Muscle layer of colon (tissue), 2 donors: ENCODE data around the gene HBA1.
"Not testable (repeated sequence)": the region's sequence is repeated elsewhere in the genome, so short reads cannot be mapped to it uniquely, and the experiment has no call there.

ENCODE experiments used
- H3K27ac ChIP-seq: one replicate; pipeline ENCODE4 v1.7.0; 2013; ENCODE audit warnings: low read depth, mild to moderate bottlenecking, low read length, moderate library complexity
- H3K27me3 ChIP-seq, 2 donors: one replicate each; pipeline ENCODE4 v1.7.0; 2013; ENCODE audit warnings: low read length in 2 of 2, mild to moderate bottlenecking in 2 of 2; ENCODE audit not compliant: insufficient read depth in 2 of 2, control insufficient read depth in 1 of 2
- H3K36me3 ChIP-seq: one replicate; pipeline ENCODE4 v1.7.0; 2013; ENCODE audit warnings: mild to moderate bottlenecking, low read length; ENCODE audit not compliant: insufficient read depth
- H3K4me1 ChIP-seq: one replicate; pipeline ENCODE4 v1.7.0; 2013; ENCODE audit warnings: mild to moderate bottlenecking, low read length; ENCODE audit not compliant: insufficient read depth
- H3K4me3 ChIP-seq, 2 donors: one replicate each; pipeline ENCODE4 v1.7.0; 2013; ENCODE audit warnings: low read length in 2 of 2, low read depth in 1 of 2, mild to moderate bottlenecking in 1 of 2, moderate library complexity in 1 of 2
- H3K9ac ChIP-seq: one replicate; pipeline ENCODE4 v1.7.0; 2013; ENCODE audit warnings: low read length
- H3K9me3 ChIP-seq: one replicate; pipeline ENCODE4 v1.7.0; 2013; ENCODE audit warnings: mild to moderate bottlenecking, low read length
- donor health status: abdominal sarcoma.
- donor health status: Adenocarcinoma of cecum.

The HBA1 gene

GRCh38 chr16:170088-170507 lies 6.4 kb upstream of the HBA1 start:
- not testable (repeated sequence) for H3K27ac ChIP-seq, H3K36me3 ChIP-seq, H3K4me3 ChIP-seq, H3K9me3 ChIP-seq, H3K4me1 ChIP-seq, H3K9ac ChIP-seq
- peaks cover 45 to 68% of the 10 kb centered on the region in 2 donors for H3K27me3 ChIP-seq

- Histone ChIP-seq H3K9ac (no peak overlapping the region), H3K4me3 (no peak overlapping the region), H3K36me3 (no peaks in the 10 kb centered on the region), H3K27me3 (peaks cover 45 to 68% of the 10 kb centered on the region in 2 donors), H3K4me1 (peaks cover 3% of the 10 kb centered on the region), H3K27ac (no peak overlapping the region), H3K9me3 (no peaks in the 10 kb centered on the region)
These were observed 5.7 kb upstream of the HBA1 start for GRCh38 chr16:170788-171187.

- peaks cover 32 to 58% of the 10 kb centered on the region in 2 donors for H3K27me3 ChIP-seq
These were observed 4.0 kb upstream of the HBA1 start, which contains the start of gene HBA2 for GRCh38 chr16:172374-172941. HBA2 (plus strand) TSS chr16:172876; CDS start chr16:172913, 37 bp downstream.

GRCh38 chr16:173211-173854 lies 3.1 kb upstream of the HBA1 start:
- H3K4me3 ChIP-seq, H3K9me3 ChIP-seq, H3K36me3 ChIP-seq, H3K4me1 ChIP-seq, H3K9ac ChIP-seq, H3K27ac ChIP-seq: not testable (repeated sequence)
- H3K27me3 ChIP-seq = peaks cover 32 to 58% of the 10 kb centered on the region in 2 donors

More at GRCh38 chr16:172374-172941, 4.0 kb upstream of the HBA1 start, which contains the start of gene HBA2:
- H3K9me3 ChIP-seq, H3K36me3 ChIP-seq, H3K9ac ChIP-seq, H3K27ac ChIP-seq, H3K4me3 ChIP-seq, H3K4me1 ChIP-seq: not testable (repeated sequence)

- not testable (repeated sequence) for H3K27ac ChIP-seq, H3K9me3 ChIP-seq, H3K9ac ChIP-seq, H3K4me1 ChIP-seq, H3K4me3 ChIP-seq, H3K36me3 ChIP-seq
- peaks cover 28 to 58% of the 10 kb centered on the region in 2 donors for H3K27me3 ChIP-seq
These were observed 2.3 kb upstream of the HBA1 start for GRCh38 chr16:173928-174769.

DNA sequence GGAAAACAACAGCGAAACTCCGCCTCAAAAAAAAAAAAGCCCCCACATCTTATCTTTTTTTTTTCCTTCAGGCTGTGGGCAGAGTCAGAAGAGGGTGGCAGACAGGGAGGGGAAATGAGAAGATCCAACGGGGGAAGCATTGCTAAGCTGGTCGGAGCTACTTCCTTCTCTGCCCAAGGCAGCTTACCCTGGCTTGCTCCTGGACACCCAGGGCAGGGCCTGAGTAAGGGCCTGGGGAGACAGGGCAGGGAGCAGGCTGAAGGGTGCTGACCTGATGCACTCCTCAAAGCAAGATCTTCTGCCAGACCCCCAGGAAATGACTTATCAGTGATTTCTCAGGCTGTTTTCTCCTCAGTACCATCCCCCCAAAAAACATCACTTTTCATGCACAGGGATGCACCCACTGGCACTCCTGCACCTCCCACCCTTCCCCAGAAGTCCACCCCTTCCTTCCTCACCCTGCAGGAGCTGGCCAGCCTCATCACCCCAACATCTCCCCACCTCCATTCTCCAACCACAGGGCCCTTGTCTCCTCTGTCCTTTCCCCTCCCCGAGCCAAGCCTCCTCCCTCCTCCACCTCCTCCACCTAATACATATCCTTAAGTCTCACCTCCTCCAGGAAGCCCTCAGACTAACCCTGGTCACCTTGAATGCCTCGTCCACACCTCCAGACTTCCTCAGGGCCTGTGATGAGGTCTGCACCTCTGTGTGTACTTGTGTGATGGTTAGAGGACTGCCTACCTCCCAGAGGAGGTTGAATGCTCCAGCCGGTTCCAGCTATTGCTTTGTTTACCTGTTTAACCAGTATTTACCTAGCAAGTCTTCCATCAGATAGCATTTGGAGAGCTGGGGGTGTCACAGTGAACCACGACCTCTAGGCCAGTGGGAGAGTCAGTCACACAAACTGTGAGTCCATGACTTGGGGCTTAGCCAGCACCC lies 1.2 kb upstream of the HBA1 start:
- peaks cover 36 to 59% of the 10 kb centered on the region in 2 donors for H3K27me3 ChIP-seq
- no peaks in the 10 kb centered on the region for H3K36me3 ChIP-seq
- no peak overlapping the region for H3K9ac ChIP-seq
- H3K4me3 ChIP-seq = no peak overlapping the region
- H3K9me3 ChIP-seq = no peaks in the 10 kb centered on the region
- H3K27ac ChIP-seq = no peak overlapping the region
- peaks cover 5% of the 10 kb centered on the region for H3K4me1 ChIP-seq

DNA sequence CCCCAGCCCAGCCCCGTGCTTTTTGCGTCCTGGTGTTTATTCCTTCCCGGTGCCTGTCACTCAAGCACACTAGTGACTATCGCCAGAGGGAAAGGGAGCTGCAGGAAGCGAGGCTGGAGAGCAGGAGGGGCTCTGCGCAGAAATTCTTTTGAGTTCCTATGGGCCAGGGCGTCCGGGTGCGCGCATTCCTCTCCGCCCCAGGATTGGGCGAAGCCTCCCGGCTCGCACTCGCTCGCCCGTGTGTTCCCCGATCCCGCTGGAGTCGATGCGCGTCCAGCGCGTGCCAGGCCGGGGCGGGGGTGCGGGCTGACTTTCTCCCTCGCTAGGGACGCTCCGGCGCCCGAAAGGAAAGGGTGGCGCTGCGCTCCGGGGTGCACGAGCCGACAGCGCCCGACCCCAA lies 474 bp upstream of the HBA1 start:
- not testable (repeated sequence) for H3K27ac ChIP-seq, H3K4me3 ChIP-seq, H3K36me3 ChIP-seq, H3K9ac ChIP-seq, H3K4me1 ChIP-seq, H3K9me3 ChIP-seq
- H3K27me3 ChIP-seq = peaks cover 36 to 64% of the 10 kb centered on the region in 2 donors

- no peaks in the 10 kb centered on the region for H3K36me3 ChIP-seq
- no peak overlapping the region for H3K4me3 ChIP-seq
- H3K27me3 ChIP-seq = peaks cover 36 to 63% of the 10 kb centered on the region in 2 donors
- H3K27ac ChIP-seq = no peak overlapping the region
- no peak overlapping the region for H3K9ac ChIP-seq
- no peaks in the 10 kb centered on the region for H3K9me3 ChIP-seq
- peaks cover 13% of the 10 kb centered on the region for H3K4me1 ChIP-seq
These were observed 928 bp downstream of the HBA1 start for GRCh38 chr16:177394-177822.

GRCh38 chr16:177981-178667 lies 1.6 kb downstream of the HBA1 start:
- Histone ChIP-seq H3K9me3 (no peaks in the 10 kb centered on the region), H3K36me3 (no peaks in the 10 kb centered on the region), H3K27ac (no peak overlapping the region), H3K9ac (no peak overlapping the region), H3K4me1 (peaks cover 13% of the 10 kb centered on the region), H3K27me3 (peaks cover 36 to 63% of the 10 kb centered on the region in 2 donors), H3K4me3 (no peak overlapping the region)

GRCh38 chr16:178668-179015 lies 2.2 kb downstream of the HBA1 start:
- Histone ChIP-seq H3K4me3 (no peak overlapping the region), H3K27ac (no peak overlapping the region), H3K27me3 (peaks cover 36 to 63% of the 10 kb centered on the region in 2 donors), H3K36me3 (no peaks in the 10 kb centered on the region), H3K4me1 (peaks cover 13% of the 10 kb centered on the region), H3K9ac (no peak overlapping the region), H3K9me3 (no peaks in the 10 kb centered on the region)
